Hematopoietic multipotent progenitor cell treated with erythropoietin and hydrocortisone succinate and interleukin-3 and kit ligand, for 15 days (in vitro differentiated cells): ENCODE data around the gene CGB8.
A peak's percentile ranks its signal among the peaks of the same experiment; 100 is the strongest.
"Not testable (repeated sequence)": the region's sequence is repeated elsewhere in the genome, so short reads cannot be mapped to it uniquely, and the experiment has no call there.

Source experiments
- DNase-seq: peaks from one replicate; pipeline ENCODE4 v3.0.0-alpha.2; 2015; ENCODE audit warnings: low spot score

CGB8 gene

DNA sequence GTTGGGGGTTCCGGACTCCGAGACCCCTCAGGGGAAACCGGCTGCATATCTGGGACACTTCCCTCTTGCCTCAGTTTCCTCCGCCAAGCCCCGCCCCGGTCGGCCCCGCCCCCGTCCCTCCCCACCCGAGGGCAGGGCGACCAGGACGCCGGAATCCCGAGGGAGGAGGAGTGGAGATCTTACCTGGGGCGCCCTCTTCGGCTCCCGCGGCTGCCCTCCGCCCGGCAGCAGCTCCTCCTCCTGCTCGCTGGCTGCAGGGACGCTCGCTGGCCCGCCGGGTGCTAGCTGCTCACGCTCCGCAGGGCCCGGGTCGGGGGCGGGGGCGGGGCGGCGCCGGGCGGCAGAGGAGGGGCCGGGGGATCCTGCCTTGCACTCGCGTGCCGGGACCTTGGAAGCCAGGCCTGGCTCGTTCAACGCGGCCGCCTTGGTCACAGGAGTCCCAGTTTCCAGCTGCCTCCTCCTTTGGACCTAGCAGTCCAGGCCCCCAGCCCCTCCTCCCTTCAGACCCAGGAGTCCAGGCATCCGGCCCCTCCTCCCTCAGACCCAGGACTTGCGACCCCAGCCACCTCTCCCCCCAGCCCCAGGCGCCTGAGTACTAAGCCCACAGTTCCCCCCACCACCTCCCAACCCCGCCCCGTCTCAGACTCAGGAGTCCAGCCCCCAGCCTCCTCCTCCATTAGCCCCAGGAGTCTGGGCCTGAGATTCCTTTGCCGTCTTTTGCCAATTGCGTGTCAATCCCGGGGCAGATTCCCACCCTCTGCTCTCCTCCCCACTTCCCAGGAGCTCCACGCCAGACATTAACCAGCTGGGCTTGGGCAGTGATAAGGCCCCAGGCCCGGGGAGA, 16.1 kb upstream of the CGB8 start, which contains the start of gene NTF4:
NTF4 (minus strand) TSS at position 51 of the 844 bp plus-strand sequence. CDS start 2,821 bp downstream, outside the sequence.
- DNase-seq: no peak

DNA sequence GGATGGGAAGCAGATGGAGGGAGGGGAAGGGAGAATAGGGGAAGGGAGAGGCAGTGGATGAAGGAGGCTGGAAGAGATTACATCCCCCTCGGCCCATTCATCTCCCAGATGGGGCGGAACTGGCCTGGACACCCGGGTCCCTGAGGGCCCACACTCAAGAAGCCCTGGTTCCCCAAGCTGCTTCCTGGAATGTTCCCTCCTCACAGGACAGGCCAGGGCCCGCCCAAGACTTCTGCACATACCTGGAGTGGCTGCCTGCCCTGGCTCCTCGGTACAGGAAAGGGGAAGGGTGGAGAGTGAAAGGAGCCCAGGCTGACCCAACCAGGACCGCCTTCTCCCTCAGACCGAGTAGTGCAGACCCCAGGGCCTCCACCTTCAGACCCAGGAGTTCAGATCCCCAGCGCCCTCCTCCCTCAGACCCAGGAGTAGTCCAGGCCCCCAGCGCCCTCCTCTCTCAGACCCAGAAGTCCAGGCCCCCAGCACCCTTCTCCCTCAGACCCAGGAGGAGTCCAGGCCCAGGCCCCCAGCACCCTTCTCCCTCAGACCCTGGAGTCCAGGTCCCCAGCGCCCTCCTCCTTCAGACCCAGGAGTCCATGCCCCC, 15.2 kb upstream of the CGB8 start:
- DNase-seq: no peak

DNA sequence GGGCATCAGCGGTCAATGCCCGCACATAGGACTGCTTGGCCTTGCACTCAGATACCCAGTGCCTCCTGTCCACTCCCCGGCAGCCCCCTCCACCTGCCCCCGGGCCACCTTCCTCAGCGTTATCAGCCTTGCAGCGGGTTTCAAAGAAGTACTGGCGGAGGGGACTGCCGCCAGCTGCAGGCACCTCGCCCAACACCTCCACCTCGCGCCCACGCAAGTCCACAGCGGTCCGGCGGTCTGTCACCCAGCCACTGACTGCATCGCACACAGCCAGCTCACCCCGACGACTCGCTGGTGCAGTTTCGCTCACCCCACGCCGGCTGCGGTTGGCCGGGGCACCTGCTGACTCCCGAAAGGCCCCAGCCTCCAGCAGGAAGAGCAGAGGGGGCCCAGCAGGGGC, 12.5 kb upstream of the CGB8 start:
- no peak for DNase-seq

DNA sequence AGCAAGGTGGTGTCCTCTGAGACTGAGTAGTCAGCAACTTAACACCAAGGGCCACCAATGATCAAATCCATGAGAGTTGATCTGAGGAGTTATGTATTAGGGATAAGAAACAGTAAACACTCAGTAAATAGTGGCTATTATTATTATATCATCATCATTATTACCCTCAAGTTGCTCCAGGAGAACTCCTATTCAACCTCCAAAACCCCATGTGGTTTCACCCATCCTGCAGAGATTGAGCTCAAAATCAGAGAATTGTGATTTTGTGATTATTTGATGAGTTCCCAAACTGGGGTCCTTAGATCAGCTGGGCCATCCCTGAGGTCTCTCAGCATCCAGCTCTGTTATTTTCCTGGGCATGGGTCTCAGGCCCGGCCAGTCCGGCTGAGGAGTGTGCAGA, 12.1 kb upstream of the CGB8 start:
- DNase-seq: no peak

DNA sequence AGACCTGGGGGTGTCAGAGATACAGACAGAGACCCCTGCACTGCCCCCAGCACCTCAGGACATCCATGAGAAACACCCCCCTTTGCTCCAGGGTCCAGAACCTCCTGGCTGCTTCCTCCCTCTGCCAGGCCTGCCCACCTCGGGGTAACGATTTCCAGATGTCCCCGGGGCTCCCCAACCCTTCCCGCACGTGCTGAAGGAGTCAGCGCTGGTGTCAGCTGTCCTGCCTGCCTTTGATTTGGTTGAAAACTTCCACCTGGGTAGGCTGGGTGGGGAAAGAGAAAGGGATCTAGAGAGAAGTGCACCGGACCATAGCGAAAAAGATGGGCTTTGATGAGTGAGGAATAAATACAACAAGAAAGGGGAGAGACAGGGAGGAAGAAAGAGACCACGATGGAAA, 10.1 kb upstream of the CGB8 start:
- no peak for DNase-seq

DNA sequence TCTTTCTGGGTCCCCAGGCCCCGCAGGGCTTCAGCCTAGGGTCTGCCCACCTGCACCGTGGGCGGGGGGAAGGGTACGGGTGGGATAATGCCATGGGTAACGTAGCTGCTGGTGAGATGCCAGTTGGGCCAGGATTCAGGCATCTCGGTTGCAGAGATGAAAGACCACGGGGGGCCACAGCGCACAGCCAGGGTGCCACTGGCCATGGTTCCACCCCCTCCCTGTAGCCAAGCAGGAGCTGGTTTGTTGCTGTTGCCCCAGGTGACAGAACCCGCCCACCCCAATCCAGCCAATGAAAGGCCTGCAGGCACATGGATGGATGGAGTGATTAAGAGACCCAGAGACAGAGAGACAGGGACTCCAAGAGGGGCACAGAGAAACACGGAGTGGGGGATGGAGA, 9.7 kb upstream of the CGB8 start:
- DNase-seq: no peak

DNA sequence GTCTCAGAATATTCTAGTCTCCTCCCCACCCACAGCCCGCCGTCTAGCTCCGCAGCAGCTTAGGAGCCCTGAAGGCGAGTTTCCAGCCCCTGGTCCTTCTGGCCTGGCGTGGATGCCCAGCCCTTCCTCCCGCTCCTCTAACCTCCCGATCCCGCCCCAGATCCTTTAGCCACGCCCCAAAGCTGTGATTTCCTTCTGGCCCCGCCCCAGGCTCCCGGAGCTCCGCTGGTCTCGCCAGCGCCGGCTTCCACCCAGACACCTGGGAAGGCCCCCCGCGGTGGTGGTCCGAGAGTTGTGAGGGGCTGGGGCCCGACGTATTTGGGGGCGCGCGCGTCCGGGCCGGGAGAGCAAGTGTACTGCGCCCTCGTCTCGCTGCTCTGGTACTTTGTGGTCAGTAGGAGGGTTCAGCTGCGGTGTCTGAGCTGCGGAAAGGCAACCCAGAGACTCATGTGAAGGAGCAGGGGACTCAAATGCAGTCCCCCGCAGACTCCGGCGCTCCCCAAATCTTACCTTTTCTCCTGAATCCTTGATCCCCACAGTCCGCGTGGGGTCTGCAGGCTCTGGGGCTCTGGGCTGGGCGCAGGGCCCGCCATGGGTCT, 8.8 kb upstream of the CGB8 start, which contains the start of gene CGB7:
CGB7 (minus strand) TSS at position 114 of the 599 bp plus-strand sequence. CDS start 2,374 bp downstream, outside the sequence.
- DNase-seq: no peak

DNA sequence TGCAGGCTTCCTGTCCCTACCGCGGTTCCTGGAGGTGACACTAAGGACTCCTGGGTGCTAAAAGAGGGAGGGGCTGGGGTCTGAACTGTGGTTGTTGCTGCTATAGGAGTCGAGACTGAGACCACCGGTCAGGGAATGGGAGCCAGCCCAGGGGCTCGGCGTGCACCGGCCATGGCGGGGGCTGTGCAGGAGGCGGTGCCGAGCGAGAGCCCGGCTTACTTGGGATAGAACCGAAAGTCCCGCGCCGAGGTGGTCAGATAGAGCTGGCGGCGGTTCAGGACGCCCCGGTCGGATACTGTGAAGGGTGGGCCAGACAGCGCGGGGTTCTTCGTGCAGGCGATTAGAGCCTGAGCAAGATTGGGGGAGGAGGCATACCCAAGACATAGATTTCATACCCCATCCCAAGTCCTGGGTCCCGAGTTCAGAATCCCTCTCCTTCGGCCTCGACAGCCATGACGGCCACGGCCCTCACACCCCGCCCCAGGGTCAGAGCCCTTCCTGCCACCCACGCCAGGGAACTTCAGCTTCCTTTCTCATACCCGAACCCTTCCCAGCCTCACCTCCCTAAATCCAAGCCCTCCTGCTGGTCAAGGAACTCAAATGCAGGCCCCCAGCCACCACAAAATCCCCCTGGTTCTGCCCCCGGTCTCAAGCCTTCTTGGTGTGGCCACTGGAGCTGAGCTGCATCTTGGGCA, 8.1 kb upstream of the CGB8 start:
- not testable (repeated sequence) for DNase-seq

DNA sequence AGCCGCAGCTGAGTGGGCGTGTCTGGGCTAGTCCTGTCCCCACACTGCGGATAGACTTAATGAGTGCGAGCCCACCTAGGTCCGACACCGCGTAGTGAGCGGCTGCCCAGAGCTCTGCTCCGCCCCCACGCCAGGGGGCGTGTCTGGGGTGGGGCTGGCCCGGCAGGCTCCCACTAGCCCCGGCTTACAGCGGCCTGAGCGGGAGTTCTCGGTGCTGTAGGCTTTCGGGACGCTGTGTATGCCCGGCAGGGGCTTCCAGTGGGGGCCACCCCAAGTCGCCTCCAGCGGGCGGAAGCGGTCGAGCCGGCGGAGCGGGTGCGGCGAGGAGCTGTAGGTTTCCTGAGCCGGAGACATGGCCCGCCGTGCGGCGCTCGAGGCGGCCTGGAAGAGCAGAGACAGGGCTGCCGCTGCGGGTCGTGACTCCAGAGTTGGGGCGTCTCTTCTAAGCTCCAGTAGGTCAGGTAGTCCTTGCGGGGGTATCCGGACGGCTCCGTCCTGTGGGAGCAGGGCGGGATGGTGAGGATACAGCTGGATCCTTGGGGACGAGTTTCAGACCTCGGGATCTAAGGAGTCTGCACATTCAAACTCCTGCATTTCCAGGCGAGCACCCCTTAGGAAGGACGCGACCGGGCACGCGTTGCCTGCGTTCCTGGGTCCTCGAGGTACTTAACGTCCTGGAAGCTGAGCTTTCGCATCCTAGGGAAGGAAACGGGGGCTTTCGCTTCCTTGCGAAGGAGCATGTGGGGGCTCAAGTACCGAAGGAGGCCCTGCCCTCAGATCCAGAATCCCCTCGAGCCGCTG, 7.4 kb upstream of the CGB8 start:
- peak; percentile 30 for DNase-seq

DNA sequence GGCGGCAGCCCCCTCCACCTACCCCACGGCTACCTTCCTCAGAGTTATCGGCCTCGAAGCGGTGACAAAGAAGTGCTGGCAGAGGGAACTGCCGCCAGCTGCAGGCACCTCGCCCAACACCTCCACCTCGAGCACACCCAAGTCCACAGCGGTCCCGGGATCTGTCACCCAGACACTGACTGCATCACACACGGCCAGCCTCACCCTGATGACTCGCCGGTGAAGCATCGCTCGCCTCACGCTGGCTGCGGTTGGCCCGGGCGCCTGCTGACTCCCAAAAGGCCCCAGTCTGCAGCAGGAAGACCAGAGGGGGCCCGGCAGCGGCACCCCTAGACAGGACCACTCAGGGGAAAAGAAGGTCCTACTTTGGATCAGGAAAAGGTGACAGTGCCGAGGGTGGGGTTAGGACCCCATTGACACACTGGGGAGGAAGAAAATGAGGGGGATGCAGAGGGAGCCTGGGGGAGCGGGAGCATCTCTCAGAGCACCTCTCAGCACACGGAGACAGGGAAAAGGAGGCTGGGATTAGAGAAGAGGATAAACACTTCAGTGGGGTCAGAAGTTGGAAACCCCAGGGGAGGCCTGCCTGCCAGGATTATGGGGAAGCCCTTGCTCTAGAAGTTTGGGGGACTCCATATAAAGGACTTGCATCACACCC, 1.6 kb upstream of the CGB8 start:
- not testable (repeated sequence) for DNase-seq

DNA sequence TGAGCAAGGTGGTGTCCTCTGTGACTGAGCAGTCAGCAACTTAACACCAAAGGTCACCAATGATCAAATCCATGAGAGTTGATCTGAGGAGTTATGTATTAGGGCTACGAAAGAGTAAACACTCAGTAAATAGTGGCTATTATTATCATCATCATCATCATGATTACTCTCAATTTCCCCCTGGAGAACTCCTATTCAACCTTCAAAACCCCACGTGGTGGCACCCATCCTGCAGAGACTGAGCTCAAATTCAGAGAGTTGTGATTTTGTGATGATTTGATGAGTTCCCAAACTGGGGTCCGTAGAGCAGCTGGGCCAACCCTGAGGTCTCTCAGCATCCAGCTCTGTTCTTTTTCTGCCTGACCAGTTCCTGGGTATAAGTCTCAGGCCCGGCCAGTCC, 923 bp upstream of the CGB8 start:
- not testable (repeated sequence) for DNase-seq

DNA sequence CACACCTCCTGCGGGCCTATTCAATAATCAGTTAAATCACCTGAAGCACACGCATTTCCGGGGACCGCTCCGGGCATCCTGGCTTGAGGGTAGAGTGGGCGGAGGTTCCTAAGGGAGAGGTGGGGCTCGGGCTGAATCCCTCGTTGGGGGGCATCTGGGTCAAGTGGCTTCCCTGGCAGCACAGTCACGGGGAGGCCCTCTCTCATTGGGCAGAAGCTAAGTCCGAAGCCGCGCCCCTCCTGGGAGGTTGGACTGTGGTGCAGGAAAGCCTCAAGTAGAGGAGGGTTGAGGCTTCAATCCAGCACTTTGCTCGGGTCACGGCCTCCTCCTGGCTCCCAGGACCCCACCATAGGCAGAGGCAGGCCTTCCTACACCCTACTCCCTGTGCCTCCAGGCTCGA, 5.4 kb downstream of the CGB8 start, which contains the start of gene CGB5:
CGB5 (plus strand) TSS at position 301 of the 400 bp plus-strand sequence. CDS start 362 bp downstream, outside the sequence.
- DNase-seq: not testable (repeated sequence)

DNA sequence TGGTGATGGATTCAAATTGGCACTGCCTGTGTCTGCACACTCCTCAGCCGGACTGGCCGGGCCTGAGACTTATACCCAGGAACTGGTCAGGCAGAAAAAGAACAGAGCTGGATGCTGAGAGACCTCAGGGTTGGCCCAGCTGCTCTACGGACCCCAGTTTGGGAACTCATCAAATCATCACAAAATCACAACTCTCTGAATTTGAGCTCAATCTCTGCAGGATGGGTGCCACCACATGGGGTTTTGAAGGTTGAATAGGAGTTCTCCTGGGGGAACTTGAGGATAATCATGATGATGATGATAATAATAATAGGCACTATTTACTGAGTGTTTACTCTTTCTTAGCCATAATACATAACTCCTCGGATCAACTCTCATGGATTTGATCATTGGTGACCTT, 6.2 kb downstream of the CGB8 start:
- not testable (repeated sequence) for DNase-seq

DNA sequence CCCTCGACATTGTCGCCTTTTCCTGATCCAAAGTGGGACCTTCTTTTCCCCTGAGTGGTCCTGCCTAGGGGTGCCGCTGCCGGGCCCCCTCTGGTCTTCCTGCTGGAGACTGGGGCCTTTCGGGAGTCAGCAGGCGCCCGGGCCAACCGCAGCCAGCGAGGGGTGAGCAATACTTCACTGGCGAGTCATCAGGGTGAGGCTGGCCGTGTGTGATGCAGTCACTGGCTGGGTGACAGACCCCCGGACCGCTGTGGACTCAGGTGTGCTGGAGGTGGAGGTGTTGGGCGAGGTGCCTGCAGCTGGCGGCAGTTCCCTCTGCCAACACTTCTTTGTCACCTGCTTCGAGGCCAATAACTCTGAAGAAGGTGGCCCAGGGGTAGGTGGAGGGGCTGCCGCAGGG, 6.7 kb downstream of the CGB8 start:
- no peak for DNase-seq

DNA sequence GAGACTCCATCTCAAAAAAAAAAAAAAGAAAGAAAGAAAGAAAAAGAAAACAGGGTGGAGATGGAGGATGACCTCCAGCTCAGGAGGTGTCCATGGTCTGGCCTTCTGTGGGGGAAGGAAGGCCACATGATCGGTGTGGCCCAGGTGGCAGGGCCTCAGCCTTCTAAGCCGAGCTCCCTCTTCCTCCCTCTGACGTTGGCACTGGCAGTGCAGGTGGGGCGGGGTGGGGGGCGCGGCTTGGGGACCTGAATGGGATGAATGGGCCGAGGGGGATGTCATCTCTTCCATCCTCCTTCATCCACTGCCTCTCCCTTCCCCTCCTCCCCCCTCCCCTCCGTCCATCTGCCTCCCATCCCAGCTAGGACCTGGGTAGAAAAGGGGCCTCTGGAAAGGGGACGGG, 9.2 kb downstream of the CGB8 start:
- DNase-seq: not testable (repeated sequence)

DNA sequence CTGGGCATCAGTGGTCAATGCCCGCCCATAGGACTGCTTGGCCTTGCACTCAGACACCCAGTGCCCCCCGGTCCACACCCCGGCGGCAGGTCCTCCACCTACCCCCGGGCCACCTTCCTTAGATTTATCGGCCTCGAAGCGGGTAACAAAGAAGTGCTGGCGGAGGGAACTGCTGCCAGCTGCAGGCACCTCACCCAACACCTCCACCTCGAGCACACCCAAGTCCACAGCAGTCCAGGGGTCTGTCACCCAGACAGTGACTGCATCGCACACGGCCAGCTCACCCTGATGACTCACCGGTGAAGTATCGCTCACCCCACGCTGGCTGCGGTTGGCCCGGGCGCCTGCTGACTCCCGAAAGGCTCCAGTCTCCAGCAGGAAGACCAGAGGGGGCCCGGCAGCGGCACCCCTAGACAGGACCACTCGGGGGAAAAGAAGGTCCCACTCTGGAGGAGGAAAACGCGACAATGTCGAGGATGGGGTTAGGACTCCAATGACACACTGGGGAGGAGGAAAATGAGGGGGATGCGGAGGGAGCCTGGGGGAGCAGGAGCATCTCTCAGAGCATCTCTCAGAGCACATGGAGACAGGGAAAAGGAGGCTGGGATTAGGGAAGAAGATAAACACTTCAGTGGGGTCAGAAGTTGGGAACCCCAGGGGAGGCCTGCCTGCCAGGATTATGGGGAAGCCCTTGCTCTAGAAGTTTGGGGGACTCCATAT, 10.2 kb downstream of the CGB8 start:
- not testable (repeated sequence) for DNase-seq

DNA sequence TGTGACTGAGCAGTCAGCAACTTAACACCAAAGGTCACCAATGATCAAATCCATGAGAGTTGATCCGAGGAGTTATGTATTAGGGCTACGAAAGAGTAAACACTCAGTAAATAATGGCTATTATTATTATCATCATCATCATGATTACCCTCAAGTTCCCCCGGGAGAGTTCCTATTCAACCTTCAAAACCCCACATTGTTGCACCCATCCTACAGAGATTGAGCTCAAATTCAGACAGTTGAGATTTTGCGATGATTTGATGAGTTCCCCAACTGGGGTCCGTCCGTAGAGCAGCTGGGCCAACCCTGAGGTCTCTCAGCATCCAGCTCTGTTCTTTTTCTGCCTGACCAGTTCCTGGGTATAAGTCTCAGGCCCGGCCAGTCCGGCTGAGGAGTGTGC, 10.8 kb downstream of the CGB8 start:
- not testable (repeated sequence) for DNase-seq

DNA sequence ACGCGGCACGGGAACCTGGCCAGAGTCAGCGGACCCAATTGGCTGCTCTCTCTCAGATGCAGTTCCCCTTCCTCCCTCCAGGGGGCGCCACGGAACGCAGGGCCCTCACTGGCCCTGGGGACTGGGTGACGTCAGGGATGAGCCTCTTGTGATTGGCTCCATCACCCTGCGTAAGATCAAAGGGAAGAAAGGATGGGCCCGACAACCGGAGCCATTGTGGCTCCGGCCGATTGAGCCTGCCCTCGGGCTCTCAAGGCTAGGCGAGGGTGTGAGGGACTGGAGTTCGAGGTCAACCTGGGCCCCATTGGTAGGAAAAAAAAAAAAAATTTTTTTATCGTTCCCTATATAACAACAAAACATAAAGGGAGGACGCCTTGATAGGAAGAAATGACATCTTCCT, 12.1 kb downstream of the CGB8 start, which contains the start of gene CGB1:
CGB1 (minus strand) TSS at position 81 of the 400 bp plus-strand sequence. CDS start 184 bp downstream, outside the sequence.
- DNase-seq: peak; percentile 58

DNA sequence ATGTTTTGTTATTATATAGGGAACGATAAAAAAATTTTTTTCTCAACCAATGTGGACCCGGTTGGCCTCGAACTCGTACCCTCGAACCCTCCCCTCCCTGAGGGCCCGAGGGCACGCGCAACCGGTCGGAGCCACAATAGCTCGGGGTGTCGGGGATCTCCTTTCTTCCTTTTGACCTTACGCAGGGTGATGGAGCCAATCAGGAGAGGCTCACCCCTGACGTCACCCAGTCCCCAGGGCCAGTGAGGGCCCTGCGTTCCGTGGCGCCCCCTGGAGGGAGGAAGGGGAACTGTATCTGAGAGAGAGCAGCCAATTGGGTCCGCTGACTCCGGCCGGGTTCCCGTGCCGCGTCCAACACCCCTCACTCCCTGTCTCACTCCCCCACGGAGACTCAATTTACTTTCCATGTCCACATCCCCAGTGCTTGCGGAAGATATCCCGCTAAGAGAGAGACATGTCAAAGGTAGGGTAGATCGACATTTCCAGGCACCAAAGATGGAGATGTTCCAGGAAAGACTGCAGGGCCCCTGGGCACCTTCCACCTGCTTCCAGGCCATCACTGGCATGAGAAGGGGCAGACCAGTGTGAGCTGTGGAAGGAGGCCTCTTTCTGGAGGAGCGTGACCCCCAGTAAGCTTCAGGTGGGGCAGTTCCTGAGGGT, 17.1 kb downstream of the CGB8 start, which contains the start of gene CGB2:
CGB2 (plus strand) TSS at position 249 of the 660 bp plus-strand sequence; CDS start at position 455, 206 bp downstream.
- peak; percentile 58 for DNase-seq
